RPMI7951 (cell line): ENCODE results near the gene CDH19. TPM values are rescaled to one million over a fixed set of nuclear protein-coding genes. Genes with fewer than 3 reads are reported as not detected.
"Not testable (repeated sequence)": the region's sequence is repeated elsewhere in the genome, so short reads cannot be mapped to it uniquely, and the experiment has no call there.

Experiments
- DNase-seq: peaks from one replicate; pipeline ENCODE4 v3.0.0-alpha.2; 2012; ENCODE audit warnings: low read depth
- total RNA-seq: library from RNA; depleted of rRNA; stranded (reverse); fragments of >200 nt; shearing (Covaris generic); gene quantifications from 2 replicates; pipeline ENCODE4 v1.2.3, GENCODE V29; 2014

CDH19 gene
- total RNA-seq, 1 experiment from 2014 or later = 2.3 TPM

DNA sequence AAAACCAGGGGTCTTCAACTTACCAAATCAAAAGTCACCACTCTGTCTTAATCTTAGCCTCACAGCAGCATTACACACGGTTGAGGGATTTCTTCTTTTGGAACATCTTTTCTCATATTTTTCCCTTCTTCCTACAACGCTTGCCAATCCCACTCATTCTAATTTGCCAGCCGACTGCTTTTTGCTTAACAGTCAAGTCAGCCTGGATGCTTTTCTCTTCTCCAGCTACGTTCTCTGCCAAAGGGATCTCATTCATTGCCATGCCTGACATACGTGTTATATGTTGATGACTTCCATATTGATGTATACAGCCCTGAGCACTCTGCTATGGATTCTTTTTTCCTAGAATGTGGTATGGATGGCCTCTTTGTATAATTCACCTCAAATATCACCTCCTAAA is 37.3 kb downstream of the CDH19 start:
- no peak for DNase-seq

DNA sequence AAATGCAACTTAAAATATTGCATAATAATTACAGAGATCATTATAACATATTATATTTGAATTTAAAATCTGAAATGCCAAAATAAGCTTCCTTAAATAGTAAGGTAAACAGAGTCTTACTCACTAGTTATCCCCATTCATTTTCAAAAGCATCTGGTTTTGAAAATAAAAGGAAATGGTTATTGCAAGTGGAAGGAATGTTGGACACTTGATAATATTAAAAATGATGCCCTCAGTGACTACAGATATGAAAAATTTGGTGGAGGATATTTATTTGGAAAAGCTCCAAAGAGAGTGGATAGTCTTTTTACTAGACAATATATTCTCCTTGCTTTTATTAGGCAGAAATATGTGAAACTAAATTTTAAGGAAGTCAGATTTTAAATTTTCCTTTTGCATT is 39.7 kb downstream of the CDH19 start:
- DNase-seq = no peak

DNA sequence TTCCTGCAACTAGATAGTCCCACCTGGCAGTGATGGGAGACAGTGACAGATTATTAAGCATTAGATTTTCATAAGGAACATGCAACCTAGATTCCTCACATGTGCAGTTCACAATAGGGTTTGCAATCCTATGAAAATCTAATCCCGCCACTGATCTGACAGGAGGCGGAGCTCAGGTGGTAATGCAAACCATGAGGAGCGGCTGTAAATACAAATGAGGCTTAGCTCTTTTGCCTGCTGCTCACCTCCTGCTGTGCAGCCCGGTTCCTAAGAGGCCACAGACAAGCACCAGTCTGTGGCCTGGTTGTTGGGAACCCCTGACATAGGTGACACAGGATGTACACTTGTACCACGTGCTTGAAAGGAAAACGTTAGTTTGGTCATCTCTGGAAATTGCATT is 41.6 kb downstream of the CDH19 start:
- DNase-seq = no peak

DNA sequence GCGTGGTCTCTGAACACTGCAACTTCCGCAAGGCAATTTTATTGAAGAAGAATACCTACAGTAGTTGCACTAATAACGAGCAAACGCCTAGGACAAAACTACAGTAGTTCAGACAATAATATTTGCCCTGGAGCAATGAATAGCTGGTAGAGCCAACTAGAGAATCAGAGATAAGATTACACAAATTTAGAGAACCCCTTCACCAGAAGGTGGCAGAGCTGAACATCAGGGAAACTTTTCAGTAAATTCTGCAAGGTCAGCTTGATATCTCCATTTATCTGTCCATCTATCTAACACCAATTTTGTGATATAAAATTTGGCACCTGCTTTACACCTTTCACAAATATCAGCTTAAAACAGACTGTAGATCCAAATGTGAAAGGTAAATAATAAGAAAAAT is 43.8 kb downstream of the CDH19 start:
- peak; percentile 0 for DNase-seq

DNA sequence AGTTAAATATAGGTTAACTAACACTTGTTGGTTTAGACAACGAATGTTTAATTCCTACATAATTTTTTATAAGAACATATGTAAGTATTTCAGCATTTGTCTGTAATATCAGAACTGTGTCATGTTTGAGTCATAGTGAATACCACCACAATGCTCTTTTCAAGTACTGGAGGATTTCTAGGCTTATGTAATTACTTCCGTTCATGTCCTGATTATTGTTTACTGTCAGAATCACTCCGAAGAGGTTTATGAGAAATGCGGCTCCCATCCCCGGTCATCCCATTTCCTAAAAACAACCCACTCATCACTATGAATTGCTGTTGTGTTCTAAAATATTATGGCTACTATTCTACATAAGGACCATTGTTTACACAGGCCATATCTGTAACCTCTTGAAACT is 45.1 kb downstream of the CDH19 start:
- peak; percentile 19 for DNase-seq

DNA sequence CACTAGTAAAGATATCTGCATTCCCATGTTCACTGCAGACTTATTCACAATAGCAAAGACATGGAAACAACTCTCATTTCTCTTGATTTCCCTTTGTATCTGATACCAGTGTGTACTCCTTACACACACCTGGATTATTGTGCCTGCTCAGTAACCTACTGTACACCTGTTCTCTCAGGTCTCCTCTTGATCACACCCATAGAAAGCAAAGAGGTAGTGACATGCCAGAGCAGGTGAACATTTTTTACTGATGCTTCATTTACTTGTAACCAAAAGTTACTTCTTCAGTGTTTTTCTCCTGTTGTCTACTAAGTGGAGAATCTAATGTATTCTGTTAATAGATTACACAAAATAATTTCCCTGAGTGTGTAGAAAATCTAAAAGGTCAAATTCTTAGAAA is 46.8 kb downstream of the CDH19 start:
- DNase-seq = no peak

DNA sequence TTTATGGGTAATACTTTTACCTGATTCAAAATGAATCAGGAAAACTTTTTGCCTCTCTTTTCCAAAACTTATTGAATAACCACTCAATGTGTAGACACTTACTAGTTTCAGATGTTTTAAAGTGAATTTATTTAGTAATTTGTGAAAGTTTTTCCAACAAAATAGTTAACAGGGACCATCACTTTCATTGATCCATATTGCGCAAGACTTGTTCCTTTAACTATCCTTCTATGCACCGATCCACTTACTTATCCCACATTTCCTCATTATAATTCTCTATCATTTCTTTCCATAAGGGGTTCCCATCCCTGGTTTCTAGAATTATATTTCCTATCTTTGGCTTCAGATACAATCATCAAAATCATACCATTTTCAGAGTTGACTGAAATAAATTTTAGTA is 48.3 kb downstream of the CDH19 start:
- no peak for DNase-seq

DNA sequence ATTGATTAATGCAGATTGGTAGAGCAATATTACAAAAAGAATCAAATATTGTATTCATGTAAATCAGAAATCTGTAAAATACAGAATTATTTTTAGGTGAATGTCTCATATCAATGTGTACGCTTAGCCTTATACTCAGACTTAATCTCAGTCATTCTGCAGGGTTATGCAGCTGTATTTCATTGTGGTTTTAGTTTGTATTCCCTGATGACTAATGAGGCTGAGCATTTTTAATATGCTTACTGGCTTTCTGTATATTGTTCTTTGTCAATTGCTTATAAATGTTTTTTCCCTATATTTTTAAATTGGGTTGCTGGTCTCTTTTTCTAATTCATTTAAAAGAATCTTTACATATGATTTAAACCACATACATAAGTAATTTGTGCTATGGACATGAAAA is 50.1 kb downstream of the CDH19 start:
- DNase-seq = no peak

DNA sequence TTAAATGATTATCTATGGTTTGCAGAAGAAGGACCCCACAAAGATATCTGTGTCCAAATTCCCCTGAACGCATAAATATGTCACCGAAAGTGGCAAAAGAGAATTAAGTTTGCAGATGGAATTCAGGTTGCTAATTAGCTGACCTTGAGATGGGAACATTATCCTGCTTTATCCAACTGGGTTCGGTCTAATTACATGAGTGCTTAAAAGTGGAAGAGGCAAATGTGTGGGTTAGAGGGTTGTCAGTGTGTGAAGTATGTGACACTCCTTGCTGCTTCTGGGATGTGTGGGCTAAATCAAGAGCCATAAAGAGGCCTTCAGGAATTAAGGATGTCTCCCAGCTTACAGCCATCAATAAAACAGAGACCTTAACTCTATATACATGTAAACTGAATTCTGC is 53.5 kb downstream of the CDH19 start:
- DNase-seq = no peak

DNA sequence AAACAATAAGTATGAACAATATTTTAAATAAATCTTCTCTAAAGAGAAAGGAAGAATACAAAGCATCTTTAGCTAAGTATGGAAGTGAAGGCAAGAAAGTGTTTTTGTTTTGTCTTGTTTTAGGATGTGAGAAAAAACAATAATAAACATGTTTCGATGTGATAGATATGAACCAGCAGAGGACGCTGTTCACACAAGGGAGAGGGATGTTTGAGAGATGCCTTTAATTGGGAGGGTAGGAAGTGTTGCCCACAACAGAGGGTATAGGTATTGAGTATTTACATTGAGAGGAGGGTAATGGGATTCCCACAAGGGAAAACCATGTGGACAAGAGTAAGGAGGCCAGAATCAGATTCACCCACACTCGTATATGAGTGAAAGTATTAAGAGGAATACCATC is 55.1 kb downstream of the CDH19 start:
- DNase-seq = no peak

DNA sequence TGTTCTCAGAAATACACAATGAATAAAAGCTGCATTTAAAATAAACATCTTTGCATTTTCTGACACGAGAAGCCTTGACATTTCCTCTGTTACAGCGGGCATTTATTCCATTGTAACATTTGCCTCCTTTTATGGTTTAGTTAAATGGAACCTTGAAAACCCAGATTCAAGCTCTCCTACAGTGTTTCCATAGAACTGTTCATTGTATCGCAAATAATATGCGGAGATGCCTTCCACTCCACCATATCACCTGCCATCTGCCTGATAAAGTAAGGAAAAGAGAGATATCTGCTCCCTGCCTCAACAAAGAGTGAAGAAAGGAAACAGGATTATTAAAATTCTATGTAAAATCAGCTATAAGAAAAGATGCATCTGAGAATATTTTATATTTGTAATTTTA is 69.8 kb downstream of the CDH19 start:
- no peak for DNase-seq

DNA sequence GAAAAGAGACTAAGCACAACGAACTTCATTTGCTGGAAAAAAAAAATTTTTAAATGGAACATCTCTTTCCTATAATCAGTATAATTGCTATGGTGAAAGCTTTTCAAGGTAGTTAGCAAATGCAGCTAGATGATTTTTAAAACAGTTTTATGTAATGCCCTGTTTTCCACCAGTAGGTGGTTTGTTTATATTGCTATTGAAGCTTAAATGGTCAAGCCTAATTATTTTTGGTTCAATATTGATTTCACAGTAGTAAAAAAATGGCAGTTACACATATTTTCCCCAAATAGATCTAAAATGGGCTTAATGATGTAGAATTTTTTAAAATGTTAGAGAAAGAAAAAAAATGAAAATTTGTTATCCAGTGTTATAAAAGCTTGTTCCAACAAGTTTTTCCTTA is 70.2 kb downstream of the CDH19 start:
- no peak for DNase-seq

DNA sequence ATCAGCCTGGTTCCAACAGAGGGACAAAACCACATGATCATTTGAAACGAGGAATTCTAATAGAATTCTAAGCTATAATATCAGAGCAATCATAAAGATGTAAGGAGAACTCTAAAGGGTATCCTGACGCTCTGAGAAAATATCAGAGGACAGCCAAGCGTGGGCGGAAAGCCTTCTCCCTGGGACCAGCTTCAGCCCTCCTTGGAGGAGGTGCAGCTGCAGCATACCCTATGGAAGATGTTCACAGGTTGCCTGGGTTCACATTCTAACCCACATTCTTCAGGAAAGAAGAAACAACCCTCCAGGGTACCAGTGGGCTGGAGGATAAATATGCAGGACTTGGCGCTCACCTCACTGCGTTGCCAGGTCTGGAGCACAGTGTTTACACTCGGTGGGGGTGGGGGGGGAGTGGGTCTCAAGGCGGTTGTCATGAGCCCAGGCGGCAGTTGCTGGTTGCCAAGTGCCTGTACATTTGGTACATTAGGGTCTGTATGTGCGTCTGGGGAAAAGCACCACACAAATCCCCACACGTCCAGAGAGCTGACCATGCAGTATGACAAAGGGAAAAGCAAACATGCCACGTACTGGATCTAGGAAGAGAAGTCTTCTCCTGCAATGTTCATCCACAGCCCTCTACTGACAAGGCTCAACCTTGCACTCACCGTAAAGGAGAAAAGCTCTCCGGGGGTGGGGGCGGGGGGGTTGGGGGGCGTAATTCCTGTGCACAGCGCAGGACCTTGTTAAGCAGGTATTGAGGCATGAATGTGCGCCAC is 80.5 kb downstream of the CDH19 start:
- DNase-seq = no peak

DNA sequence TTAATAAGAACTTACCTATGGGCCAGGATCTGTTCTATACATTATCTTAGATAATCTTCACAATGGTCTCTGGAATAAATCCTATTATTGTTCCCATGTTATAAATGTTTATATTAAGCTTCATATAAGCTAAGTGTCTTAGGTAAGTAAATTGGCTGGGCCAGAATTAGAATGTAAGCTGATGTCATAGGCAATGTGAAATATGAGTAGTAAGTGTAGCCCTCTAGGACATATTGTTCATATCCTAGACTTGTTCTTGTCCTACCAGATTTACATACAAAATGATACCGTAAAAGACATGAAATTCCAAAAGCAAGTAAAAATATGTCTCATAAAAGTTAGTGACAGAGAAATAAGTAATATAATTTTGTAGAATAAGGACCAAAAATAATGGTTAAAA is 89.9 kb downstream of the CDH19 start:
- no peak for DNase-seq

DNA sequence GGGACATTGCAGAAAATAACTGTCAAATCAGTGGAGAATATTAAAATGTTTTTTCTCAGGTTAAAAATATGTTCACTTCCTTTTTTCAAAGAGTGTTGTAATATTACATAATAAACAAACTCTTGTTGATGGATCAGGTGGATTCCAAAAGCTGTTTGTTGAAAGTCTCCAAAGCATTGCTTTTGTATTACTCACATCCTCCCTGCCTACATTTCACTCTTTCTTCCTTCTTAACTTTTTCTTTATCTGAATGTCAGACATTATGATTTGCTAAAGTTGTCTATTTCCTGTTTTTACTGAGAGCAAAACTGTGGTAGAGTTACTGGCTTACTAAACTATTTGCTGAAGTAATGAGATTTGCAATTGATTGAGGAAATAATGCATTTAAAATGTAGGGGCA is 92.1 kb downstream of the CDH19 start:
- no peak for DNase-seq

DNA sequence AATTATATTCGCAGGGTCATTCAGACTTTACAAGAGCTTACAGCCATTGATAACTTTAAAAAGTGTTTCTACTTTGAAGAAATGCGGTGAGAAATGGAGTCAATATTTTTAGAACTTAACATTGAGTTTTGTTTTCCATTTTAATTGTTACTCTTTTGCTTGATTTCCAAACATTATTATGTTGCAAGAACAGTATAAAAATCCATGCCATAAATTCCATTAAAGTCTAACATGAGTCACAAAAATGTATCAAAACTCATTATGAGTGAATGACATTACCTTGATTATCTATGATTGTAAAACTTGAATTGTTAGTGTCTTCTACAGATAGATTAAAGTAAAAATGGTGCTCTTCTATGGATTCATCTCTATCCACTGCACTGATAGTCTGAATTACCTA is 92.6 kb downstream of the CDH19 start:
- no peak for DNase-seq

DNA sequence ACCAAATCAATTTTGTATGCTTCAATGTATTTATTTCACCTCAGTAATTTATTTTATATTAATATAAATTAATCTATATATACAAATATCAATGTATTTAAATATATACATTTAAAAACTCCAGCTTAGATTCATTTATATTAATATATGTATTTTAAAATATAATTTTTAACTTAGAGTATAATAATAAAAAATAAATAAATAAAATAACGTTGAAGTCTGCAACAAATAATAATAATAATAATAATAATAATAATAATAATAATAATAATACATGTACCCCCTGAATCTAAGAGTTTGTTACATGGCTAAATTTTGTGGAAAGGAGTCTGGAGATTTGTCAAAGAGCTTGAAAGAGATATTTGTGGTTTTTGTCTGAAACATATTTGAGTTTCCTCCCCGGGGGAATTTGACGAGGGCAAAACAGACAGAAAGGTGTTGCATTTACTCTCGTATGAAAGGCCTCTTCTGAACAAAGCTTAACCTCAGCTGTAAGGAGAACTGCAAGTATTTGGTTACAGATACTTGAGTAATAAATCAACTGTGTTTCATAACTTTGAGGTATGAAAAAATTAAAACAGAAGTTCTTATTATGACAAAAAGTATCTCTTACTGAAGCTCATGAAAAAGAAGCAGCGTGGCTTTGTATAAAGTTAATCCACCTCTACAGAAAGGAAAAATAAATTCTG is 93.4 kb downstream of the CDH19 start:
- no peak for DNase-seq

DNA sequence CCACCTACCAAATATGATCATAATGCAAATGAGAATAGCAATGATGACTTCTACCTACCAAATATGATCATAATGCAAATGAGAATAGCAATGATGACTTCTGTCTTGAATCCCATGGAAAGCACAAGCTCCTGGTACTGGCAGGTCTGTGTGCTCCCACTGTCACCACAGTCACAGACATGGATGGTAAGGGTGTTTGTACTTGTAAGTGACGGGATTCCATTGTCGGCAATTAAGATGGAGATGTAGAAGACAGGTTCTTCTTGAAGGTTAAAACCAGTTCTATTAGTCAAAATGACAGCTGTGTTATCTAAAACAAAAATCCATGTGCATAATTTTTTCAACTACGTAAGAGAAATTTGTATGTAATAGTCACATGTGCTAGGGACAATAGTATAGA is 95.0 kb downstream of the CDH19 start:
- DNase-seq = no peak

DNA sequence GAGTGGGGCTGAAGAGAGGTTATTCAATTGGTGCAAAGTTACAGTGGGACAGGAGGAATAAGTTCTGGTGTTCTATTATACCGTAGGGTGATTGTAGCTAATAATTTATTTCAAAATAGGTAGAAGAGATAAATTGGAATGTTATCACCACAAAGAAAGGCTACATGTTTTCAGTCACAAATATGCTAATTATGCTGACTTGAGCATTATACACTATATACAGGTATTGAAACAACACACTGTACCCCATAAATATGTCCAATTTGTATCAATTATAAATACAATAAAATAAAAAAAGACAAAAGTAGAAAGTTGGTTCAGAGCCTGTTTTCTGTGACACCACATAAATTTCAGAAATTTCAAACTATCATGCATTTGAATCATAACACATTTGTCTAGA is 97.7 kb downstream of the CDH19 start:
- no peak for DNase-seq

DNA sequence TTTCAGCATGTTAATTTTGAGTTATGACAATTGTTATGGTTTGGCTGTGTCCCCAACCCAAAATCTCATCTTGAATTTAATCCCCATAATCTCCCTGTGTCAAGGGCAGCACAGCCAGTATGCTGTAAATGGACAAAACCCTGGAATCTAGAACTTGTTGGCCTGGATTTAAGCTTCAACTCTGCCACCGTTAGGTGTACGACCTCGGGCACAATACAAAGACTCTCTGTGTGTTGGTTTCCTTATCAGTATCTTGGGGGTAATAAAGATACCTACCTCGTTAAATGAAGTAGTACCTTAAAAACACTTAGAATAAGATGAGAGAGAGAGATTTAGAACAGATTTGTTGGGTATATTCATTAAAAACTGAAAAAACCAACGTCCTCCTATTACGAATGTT is 106.5 kb downstream of the CDH19 start:
- no peak for DNase-seq

DNA sequence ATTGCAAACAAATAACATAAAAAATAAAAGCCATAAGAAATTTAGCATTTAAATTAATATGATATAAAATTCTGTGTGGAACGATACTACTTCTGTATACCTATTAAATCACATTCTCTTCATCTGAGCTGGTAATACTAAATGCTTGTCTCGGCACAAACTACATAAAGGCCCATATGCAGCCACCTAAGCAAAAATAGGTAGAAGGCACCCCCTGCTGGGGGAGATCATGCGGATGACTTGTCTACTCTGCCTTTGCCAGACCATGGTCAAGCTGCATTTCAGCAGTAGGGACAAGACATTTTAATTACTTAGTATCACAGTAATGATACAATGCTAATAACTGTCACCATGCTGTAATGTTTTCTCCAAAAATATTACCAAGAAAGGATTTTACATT is 108.0 kb downstream of the CDH19 start:
- DNase-seq = no peak

DNA sequence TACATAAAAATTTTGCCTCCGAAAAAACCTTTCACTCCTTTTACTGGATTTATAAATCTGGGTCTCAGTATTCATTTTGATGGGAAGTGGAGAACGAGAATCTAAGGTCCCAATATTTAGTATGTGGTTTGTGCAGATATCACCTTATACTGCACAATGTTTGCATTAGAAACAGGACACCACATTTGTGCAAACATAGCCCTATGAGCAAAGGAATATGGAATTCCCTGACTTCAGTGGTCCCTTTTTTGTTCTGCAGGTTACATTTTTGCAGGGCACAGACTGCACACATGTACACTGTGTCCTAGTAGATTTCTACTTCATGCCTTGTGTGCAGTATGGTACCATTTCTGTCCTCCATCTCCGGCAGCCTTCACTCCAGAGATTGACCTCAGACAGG is 130.0 kb downstream of the CDH19 start:
- no peak for DNase-seq

DNA sequence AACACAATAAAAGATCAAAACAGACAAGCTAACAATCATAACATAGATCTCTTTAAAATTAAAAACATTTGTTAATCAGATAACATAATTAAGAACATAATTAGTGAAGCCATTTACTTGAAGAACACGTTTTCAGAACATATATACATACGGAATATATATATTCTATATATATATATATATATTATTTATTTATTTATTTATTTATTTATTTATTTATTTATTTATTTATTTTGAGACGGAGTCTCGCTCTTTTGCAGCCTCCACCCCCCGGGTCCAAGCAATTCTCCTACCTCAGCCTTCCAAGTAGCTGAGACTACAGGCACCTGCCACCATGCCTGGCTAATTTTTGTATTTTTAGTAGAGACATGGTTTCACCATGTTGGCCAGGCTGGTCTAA is 137.7 kb downstream of the CDH19 start:
- DNase-seq = not testable (repeated sequence)

DNA sequence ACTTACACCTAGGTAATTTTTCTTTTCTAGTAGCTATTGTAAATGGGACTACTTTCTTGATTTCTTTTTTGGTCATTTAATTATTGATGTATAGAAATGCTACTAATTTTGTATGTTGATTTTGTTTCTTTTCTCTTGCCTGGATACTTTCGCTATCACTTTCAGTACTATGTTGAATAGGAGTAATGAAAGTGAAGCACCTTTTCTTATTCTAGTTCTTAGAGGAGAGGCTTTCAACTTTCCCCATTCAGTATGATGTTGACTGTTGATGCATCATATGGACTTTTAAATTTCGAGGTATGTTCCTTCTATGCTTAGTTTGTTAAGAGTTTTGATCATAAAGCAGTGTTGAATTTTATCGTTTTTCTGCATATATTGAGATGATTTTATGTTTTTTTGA is 142.5 kb downstream of the CDH19 start:
- DNase-seq = no peak
